Endothelial cell (in vitro differentiated cells): ENCODE results near the gene TOMT. TPM values are rescaled to one million over a fixed set of nuclear protein-coding genes. Genes with fewer than 3 reads are reported as not detected.
"Not testable (repeated sequence)": the region's sequence is repeated elsewhere in the genome, so short reads cannot be mapped to it uniquely, and the experiment has no call there.

Experiments used
- DNase-seq: peaks from one replicate; pipeline ENCODE4 v3.0.0; 2021; ENCODE audit warnings: low spot score
- H3K27ac Mint-ChIP-seq: one replicate; pipeline ENCODE4 v1.8.0; 2021; ENCODE audit warnings: mixed read lengths, inconsistent platforms; ENCODE audit not compliant: unreplicated experiment
- H3K27me3 Mint-ChIP-seq: one replicate; pipeline ENCODE4 v1.8.0; 2021; ENCODE audit warnings: mild to moderate bottlenecking, moderate library complexity, mixed read lengths, inconsistent platforms; ENCODE audit not compliant: unreplicated experiment
- H3K36me3 Mint-ChIP-seq: one replicate; pipeline ENCODE4 v1.8.0; 2021; ENCODE audit warnings: mild to moderate bottlenecking, low read depth, mixed read lengths, inconsistent platforms; ENCODE audit not compliant: unreplicated experiment
- H3K4me1 Mint-ChIP-seq: one replicate; pipeline ENCODE4 v1.8.0; 2021; ENCODE audit warnings: mild to moderate bottlenecking, mixed read lengths, inconsistent platforms; ENCODE audit not compliant: unreplicated experiment
- H3K4me3 Mint-ChIP-seq: one replicate; pipeline ENCODE4 v1.8.0; 2021; ENCODE audit warnings: mild to moderate bottlenecking, mixed read lengths, inconsistent platforms; ENCODE audit not compliant: unreplicated experiment
- H3K9me3 Mint-ChIP-seq: one replicate; pipeline ENCODE4 v1.8.0; 2021; ENCODE audit warnings: mixed read lengths, inconsistent platforms; ENCODE audit not compliant: unreplicated experiment
- total RNA-seq: library from RNA; stranded (reverse); fragmentation: NEBNext Ultra II Directional; extraction: Animal tissue kit (Norgen Biotek cat#: 25700); gene quantifications from one replicate; pipeline ENCODE4 v1.2.1, GENCODE V29; 2021; ENCODE audit not compliant: unreplicated experiment
- TF ChIP-seq, protein P1 (sequence below): fragments of 200-600 bp; sonication (generic); IDR thresholded peaks from one replicate; pipeline ENCODE4 v1.5.0; 2021; ENCODE audit warnings: antibody characterized with exemption; ENCODE audit not compliant: unreplicated experiment

TOMT gene
- total RNA-seq, 1 donor from 2014 or later, result not detected

DNA sequence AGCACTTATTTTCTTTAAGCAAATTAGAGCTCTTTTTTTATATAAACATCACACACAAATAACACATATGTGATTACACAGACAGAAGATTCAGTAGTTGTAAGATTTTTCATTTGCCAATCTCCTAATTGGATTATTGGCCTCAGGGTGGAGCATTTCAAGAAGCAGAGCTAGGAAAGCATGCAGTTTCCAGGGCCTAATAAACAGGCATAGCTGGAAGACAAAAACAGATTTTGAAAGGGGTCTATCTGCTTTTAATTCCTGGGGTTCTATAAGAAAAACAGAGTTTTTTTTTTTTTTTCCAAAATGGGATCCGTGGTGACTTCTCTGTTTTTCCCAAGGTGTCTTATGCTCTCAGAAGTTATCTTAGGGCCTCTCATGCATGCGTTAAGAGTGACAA lies 22.2 kb downstream of the TOMT start:
- DNase-seq, result no peak
- Mint-ChIP-seq H3K36me3 (peaks cover 12% of the 10 kb centered on the region), H3K4me1 (no peaks in the 10 kb centered on the region), H3K27me3 (peaks cover 7% of the 10 kb centered on the region), H3K27ac (no peak overlapping the region), H3K4me3 (no peak overlapping the region), H3K9me3 (peaks cover 19% of the 10 kb centered on the region)
- TF ChIP-seq, protein P1, sequence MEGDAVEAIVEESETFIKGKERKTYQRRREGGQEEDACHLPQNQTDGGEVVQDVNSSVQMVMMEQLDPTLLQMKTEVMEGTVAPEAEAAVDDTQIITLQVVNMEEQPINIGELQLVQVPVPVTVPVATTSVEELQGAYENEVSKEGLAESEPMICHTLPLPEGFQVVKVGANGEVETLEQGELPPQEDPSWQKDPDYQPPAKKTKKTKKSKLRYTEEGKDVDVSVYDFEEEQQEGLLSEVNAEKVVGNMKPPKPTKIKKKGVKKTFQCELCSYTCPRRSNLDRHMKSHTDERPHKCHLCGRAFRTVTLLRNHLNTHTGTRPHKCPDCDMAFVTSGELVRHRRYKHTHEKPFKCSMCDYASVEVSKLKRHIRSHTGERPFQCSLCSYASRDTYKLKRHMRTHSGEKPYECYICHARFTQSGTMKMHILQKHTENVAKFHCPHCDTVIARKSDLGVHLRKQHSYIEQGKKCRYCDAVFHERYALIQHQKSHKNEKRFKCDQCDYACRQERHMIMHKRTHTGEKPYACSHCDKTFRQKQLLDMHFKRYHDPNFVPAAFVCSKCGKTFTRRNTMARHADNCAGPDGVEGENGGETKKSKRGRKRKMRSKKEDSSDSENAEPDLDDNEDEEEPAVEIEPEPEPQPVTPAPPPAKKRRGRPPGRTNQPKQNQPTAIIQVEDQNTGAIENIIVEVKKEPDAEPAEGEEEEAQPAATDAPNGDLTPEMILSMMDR, result no peak

DNA sequence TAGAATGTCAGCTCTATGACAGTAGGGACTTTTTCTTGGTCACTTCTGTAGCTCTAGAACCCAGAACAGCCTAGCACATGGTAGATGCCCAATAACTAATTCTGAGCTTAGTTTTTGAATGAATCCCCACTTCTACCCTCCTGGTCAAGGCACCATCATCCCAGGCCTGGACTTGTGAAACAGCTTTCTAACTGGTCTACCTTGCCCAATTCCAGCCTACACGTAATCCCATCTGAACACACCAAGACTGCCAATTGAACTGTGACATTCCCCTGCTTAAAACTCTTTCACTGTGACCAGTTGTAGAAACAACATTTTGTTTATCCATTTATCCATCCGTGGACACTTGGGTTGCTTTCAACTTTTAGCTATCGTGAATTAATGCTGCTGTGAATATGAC lies 23.7 kb downstream of the TOMT start:
- Mint-ChIP-seq H3K9me3 (peaks cover 16% of the 10 kb centered on the region), H3K4me1 (no peaks in the 10 kb centered on the region), H3K4me3 (no peak overlapping the region), H3K36me3 (peaks cover 9% of the 10 kb centered on the region), H3K27ac (no peak overlapping the region), H3K27me3 (peaks cover 7% of the 10 kb centered on the region)
- no peak for DNase-seq
- TF ChIP-seq, protein P1, result no peak

DNA sequence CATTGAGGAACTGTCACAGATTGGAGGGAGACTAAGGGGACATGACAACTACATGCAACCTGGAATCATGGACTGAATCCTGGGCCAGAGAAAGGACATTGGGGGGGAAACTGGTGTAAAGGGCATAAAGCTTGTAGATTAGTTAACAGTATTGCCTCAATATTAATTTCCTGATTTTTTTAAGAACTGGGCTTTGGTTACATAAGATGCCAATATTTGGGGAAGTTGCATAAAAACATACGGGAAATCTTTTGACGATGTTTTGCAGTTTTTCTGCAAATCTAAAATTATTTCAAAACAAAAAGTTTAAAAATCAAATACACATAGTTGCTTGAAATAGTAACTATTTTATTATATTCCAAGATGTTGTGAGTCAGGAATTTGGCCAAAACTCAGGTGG lies 26.9 kb downstream of the TOMT start:
- Mint-ChIP-seq H3K9me3 (peaks cover 12% of the 10 kb centered on the region), H3K4me1 (no peaks in the 10 kb centered on the region), H3K27ac (no peak overlapping the region), H3K36me3 (peaks cover 5% of the 10 kb centered on the region), H3K4me3 (no peak overlapping the region), H3K27me3 (peaks cover 7% of the 10 kb centered on the region)
- TF ChIP-seq, protein P1, result no peak
- DNase-seq, result no peak

DNA sequence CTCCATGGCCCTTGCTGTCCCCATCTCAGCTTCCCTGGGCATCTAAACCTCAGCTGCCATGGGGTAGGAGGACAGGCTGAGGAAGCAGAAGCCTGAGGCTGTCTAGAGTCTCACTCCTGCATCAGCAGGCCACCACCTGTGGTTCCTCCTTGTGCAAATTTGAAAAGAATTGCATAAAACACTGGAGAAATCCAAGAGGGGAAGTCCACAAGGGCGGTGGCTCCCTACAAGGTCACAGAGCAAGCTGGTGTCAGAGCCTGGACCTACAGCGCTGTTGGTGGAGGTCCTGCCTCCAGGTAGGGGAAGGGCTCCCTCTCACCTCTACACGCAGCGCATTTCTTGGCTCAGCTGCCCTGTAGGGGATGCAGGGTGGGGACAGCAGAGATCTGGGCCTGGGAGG lies 29.7 kb downstream of the TOMT start, which contains the start of gene FOLR3:
Gene FOLR3, plus strand, starts transcription at position 253 of the 400 bp plus-strand sequence. CDS start 228 bp downstream, outside the sequence.
- H3K9me3 Mint-ChIP-seq, DNase-seq, H3K4me3 Mint-ChIP-seq, H3K4me1 Mint-ChIP-seq, H3K27ac Mint-ChIP-seq, H3K27me3 Mint-ChIP-seq, H3K36me3 Mint-ChIP-seq: not testable (repeated sequence)

DNA sequence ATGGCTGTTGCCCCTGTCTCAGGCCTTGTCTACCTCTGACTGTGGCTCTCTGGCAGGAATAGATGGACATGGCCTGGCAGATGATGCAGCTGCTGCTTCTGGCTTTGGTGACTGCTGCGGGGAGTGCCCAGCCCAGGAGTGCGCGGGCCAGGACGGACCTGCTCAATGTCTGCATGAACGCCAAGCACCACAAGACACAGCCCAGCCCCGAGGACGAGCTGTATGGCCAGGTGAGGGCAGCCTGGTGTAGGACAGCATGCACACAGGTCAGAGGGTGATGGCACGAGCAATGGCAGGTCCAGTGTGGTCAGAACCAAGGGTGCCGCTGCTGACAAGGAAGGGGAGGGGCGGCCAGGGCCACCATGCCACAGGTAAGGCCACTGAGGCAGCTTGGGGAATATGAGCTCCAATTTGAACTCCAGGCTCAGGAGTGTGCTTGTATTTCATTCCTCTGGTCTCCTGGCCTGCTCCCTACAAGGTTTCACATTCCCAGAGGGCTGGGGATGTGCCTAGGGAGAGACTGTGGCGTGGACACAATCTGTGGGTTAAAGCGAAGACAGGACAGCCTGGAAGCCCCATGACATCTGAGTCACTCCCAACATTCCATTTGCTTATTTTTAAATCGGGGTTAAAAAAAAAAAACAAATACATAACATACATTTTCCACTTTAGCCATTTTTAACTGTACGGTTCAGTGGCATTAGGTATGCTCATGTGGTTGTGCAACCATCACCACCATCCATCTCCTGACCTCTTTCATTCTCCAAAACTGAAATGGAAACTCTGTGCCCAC lies 30.4 kb downstream of the TOMT start:
- no peaks in the 10 kb centered on the region for H3K4me1 Mint-ChIP-seq
- no peak for DNase-seq
- H3K27me3 Mint-ChIP-seq, result no peaks in the 10 kb centered on the region
- H3K27ac Mint-ChIP-seq, result no peak overlapping the region
- no peak overlapping the region for H3K4me3 Mint-ChIP-seq
- no peaks in the 10 kb centered on the region for H3K9me3 Mint-ChIP-seq
- TF ChIP-seq, protein P1, result no peak
- H3K36me3 Mint-ChIP-seq, result no peaks in the 10 kb centered on the region
